ENCODE measurements around the gene TP53RK.
"Not testable (repeated sequence)": the region's sequence is repeated elsewhere in the genome, so short reads cannot be mapped to it uniquely, and the experiment has no call there.

The TP53RK gene

GRCh38 chr20:46682063-46682821 lies 7.0 kb downstream of the TP53RK start:
- DNase-seq: no peak

- DNase-seq: peak; percentile 79 to 81
Observed at GRCh38 chr20:46681032-46681854, 8.0 kb downstream of the TP53RK start.

GRCh38 chr20:46680684-46681031 lies 8.6 kb downstream of the TP53RK start:
- DNase-seq: no peak

- no peak for DNase-seq
Observed at GRCh38 chr20:46678516-46678915, 10.7 kb downstream of the TP53RK start.

- no peak for DNase-seq
Observed at GRCh38 chr20:46677608-46678007, 11.6 kb downstream of the TP53RK start.

- not testable (repeated sequence) for DNase-seq
Observed at GRCh38 chr20:46676649-46677316, 12.5 kb downstream of the TP53RK start.

GRCh38 chr20:46674253-46675083 lies 14.8 kb downstream of the TP53RK start:
- DNase-seq: no peak

- no peak for DNase-seq
Observed at GRCh38 chr20:46673394-46674252, 15.6 kb downstream of the TP53RK start.

- DNase-seq: no peak
Observed at GRCh38 chr20:46672543-46673148, 16.6 kb downstream of the TP53RK start.

- DNase-seq: no peak
Observed at GRCh38 chr20:46671866-46672542, 17.2 kb downstream of the TP53RK start.

GRCh38 chr20:46670585-46671584 lies 18.4 kb downstream of the TP53RK start:
- DNase-seq: no peak

- no peak for DNase-seq
Observed at GRCh38 chr20:46670228-46670584, 19.0 kb downstream of the TP53RK start.

- no peak for DNase-seq
Observed at GRCh38 chr20:46666818-46667515, 22.3 kb downstream of the TP53RK start.

GRCh38 chr20:46666306-46666705 lies 22.9 kb downstream of the TP53RK start:
- no peak for DNase-seq

- no peak for DNase-seq
Observed at GRCh38 chr20:46665602-46666001, 23.6 kb downstream of the TP53RK start.

GRCh38 chr20:46663531-46663930 lies 25.7 kb downstream of the TP53RK start:
- DNase-seq: no peak

GRCh38 chr20:46661659-46662058 lies 27.6 kb downstream of the TP53RK start:
- no peak for DNase-seq

GRCh38 chr20:46660487-46660886 lies 28.8 kb downstream of the TP53RK start:
- DNase-seq: no peak

GRCh38 chr20:46657618-46658017 lies 31.6 kb downstream of the TP53RK start:
- DNase-seq: no peak
